ENCODE results near the gene TUT4.

The TUT4 gene

GRCh38 chr1:52404975-52405338 lies 147.9 kb downstream of the TUT4 start:
- DNase-seq (ENCODE audit: low read depth, low spot score) = no peak

- DNase-seq (ENCODE audit: low read depth, low spot score) = peak; percentile 89
These were observed 148.5 kb downstream of the TUT4 start, which contains the start of the genes ORC1 and PRPF38A for GRCh38 chr1:52404116-52404974. Gene ORC1 (minus strand): TSS chr1:52404423. CDS start chr1:52402223, 2,200 bp downstream. Gene PRPF38A (plus strand): TSS chr1:52404602. CDS start chr1:52404750, 148 bp downstream.

DNA sequence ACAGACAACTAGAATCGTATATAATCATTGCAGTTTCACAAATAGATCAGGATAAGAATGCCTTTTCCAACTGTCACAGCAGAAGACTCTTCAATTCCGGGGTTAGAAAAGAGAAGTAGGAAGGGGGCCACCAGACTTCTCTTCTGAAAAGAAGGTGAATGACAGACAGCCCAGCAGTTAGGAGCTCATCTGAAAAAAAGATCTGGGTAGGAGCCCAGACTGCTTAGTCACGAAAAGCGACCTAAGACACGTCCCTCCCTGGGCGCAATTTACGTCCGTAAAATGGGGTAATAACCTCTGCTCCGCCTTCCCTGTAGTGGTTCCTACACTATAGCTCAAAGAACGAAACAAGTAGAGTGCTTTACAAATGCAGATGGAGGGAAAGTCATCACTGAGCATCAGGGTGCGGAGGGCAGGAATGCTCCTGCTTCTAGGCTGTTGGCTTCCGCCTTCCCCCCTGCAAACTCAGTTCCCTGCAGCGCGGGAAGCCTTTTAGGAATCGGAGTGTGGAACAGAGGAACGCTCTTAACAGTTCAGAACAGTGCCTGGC lies 149.3 kb downstream of the TUT4 start:
- DNase-seq (ENCODE audit: low read depth, low spot score) = peak; percentile 25

DNA sequence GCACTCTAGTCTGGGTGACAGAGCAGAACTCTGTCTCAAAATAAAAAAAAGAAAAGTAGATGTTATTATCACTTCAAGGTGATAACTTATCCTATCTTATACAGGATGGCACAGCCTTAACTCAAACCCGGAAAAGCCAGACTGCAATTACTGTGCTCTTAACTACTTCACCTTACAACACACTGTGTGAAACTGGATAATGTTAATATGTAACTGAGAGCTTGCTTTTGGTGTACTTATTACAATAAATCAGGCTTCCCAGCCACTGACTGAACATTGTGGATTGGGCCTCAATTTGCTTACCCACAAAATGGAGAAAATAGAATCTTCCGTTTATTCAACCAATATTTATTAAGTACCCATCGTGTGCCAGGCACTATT lies 150.0 kb downstream of the TUT4 start:
- no peak for DNase-seq (ENCODE audit: low read depth, low spot score)

DNA sequence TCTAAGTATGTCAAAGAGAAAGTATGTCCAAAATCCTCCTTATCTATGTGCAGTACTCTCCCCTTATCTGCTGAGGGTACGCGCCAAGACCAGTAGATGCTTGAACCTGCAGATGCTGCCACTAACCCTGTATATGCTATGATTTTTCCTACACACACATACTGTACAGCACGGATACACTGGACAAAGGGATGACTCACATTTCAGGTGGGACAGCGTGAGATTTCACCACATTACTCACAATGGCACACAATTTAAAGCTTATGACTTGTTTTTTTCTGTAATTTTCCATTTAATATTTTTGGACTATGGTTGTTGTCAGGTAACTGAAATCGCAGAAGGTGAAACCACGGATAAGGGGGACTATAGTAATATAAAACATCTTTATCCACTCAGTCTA lies 152.8 kb downstream of the TUT4 start:
- no peak for DNase-seq (ENCODE audit: low read depth, low spot score)

DNA sequence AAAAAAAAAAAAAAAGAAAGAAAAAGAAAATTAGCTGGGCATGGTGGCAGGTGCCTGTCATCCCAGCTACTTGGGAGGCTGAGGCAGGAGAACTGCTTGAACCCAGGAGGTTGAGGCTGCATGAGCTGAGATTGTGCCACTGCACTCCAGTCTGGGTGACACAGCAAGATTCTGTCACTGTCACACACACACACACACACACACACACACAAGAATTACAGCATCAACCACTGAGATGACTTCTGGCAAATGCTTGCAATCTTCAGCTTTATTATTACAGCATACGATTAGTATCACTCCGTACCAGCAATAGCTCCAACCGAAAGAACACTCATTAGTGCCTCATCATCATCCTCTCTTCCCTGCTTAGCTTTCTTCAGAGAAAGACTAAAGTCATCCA lies 153.3 kb downstream of the TUT4 start:
- no peak for DNase-seq (ENCODE audit: low read depth, low spot score)

GRCh38 chr1:52393174-52393573 lies 159.7 kb downstream of the TUT4 start:
- DNase-seq (ENCODE audit: low read depth, low spot score) = no peak

- DNase-seq (ENCODE audit: low read depth, low spot score) = no peak
These were observed 166.4 kb downstream of the TUT4 start for GRCh38 chr1:52386458-52386857.

- DNase-seq (ENCODE audit: low read depth, low spot score) = no peak
These were observed 167.5 kb downstream of the TUT4 start for GRCh38 chr1:52385376-52385775.
